ENCODE measurements around the gene KRT33B.

Gene KRT33B

GRCh38 chr17:41322903-41323895, 46.4 kb downstream of the KRT33B start:
- DNase-seq, result no peak

GRCh38 chr17:41322094-41322902, 47.3 kb downstream of the KRT33B start:
- DNase-seq, result peak; percentile 69 to 73

GRCh38 chr17:41318231-41318630, 51.4 kb downstream of the KRT33B start:
- DNase-seq, result no peak

- no peak for DNase-seq
Measured at GRCh38 chr17:41315814-41316445, 53.7 kb downstream of the KRT33B start.

GRCh38 chr17:41315204-41315794, 54.3 kb downstream of the KRT33B start, which contains the start of gene KRTAP17-1:
Gene KRTAP17-1, minus strand, starts transcription at chr17:41315710. Its CDS starts 60 bp downstream, at chr17:41315650.
- no peak for DNase-seq

Measured in Kasumi-1 (cell line).